ENCODE results near the gene NUP133.

- TF ChIP-seq CTCF (tag by site-specific recombination; IDR thresholded peaks at IDR 0.05) (peak; percentile 23; the same call in 1 of the 2 replicates), KLF9 (tag by site-specific recombination; IDR thresholded peaks at IDR 0.05; ENCODE audit: low read depth) (no peak), ZNF362 (tag by site-specific recombination; IDR thresholded peaks at IDR 0.05) (no peak), ZNF274 (IDR thresholded peaks at IDR 0.05; ENCODE audit: low read length) (no peak), ZNF274 (tag by site-specific recombination; IDR thresholded peaks at IDR 0.05; ENCODE audit: borderline replicate concordance) (no peak), ZNF350 (tag by site-specific recombination; IDR thresholded peaks at IDR 0.05) (no peak)
These were observed 97.3 kb downstream of the NUP133 start for GRCh38 chr1:229410692-229411433.
